Vagina (tissue), 2 donors: ENCODE measurements around the gene S100A9.

ENCODE experiments used
- POLR2A ChIP-seq, 2 donors: fragments of 450-650 bp; IDR thresholded peaks; one replicate each; pipeline ENCODE4 v1.6.1; 2017; ENCODE audit warnings: antibody characterized with exemption in 2 of 2, mild to moderate bottlenecking in 2 of 2, moderate library complexity in 2 of 2
- POLR2AphosphoS5 ChIP-seq, 2 donors: sonication (generic); formaldehyde crosslinking; IDR thresholded peaks; one replicate each; pipeline ENCODE4 v1.9.0; 2017; ENCODE audit warnings: antibody characterized with exemption in 2 of 2, mild to moderate bottlenecking in 2 of 2, low read depth in 1 of 2; ENCODE audit not compliant: insufficient read depth in 1 of 2
- TF ChIP-seq, protein P1 (sequence below), 3 experiments: fragments of 450-650 bp in 2 of 3; fragments of 200-600 bp in 1 of 3; sonication (generic) in 1 of 3; IDR thresholded peaks; one replicate each; pipeline ENCODE4 v1.5.1; 2017 to 2019; ENCODE audit warnings: antibody characterized with exemption in 3 of 3, mild to moderate bottlenecking in 2 of 3, moderate library complexity in 2 of 3

DNA sequence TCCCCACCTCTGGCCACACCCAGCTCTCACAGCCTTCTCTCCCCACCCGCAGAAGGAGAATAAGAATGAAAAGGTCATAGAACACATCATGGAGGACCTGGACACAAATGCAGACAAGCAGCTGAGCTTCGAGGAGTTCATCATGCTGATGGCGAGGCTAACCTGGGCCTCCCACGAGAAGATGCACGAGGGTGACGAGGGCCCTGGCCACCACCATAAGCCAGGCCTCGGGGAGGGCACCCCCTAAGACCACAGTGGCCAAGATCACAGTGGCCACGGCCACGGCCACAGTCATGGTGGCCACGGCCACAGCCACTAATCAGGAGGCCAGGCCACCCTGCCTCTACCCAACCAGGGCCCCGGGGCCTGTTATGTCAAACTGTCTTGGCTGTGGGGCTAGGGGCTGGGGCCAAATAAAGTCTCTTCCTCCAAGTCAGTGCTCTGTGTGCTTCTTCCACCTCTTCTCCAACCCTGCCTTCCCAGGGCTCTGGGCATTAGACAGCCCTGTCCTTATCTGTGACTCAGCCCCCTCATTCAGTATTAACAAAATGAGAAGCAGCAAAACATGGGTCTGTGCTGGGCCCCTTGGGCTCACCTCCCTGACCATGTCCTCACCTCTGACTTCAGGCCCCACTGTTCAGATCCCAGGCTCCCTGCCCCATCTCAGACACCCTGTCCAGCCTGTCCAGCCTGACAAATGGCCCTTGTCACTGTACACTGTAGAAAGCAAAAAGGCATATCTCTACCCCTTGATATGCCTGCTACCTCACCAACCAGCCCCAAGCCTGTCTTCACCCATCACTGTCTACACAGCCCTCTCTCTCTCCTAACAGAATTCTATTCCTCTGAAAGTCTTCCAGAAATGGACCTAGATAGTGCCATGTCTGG lies 3.2 kb downstream of the S100A9 start:
- TF ChIP-seq POLR2AphosphoS5 (IDR thresholded peaks at IDR 0.05; ENCODE audit: insufficient read depth in 1 of 2, low read depth in 1 of 2) (no peak), POLR2A (IDR thresholded peaks at IDR 0.05) (no peak)
- TF ChIP-seq, protein P1, sequence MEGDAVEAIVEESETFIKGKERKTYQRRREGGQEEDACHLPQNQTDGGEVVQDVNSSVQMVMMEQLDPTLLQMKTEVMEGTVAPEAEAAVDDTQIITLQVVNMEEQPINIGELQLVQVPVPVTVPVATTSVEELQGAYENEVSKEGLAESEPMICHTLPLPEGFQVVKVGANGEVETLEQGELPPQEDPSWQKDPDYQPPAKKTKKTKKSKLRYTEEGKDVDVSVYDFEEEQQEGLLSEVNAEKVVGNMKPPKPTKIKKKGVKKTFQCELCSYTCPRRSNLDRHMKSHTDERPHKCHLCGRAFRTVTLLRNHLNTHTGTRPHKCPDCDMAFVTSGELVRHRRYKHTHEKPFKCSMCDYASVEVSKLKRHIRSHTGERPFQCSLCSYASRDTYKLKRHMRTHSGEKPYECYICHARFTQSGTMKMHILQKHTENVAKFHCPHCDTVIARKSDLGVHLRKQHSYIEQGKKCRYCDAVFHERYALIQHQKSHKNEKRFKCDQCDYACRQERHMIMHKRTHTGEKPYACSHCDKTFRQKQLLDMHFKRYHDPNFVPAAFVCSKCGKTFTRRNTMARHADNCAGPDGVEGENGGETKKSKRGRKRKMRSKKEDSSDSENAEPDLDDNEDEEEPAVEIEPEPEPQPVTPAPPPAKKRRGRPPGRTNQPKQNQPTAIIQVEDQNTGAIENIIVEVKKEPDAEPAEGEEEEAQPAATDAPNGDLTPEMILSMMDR (IDR thresholded peaks at IDR 0.05), result no peak
